AG09319 (cell line): ENCODE data around the gene NAPEPLD.

ENCODE experiments used
- DNase-seq: peaks from one replicate; pipeline ENCODE4 v3.0.0-alpha.2; 2010; ENCODE audit warnings: low read depth; ENCODE audit errors: extremely low read depth
- CTCF ChIP-seq: IDR thresholded peaks from 2 replicates; pipeline ENCODE4 v1.5.1; 2011; ENCODE audit warnings: low read depth, mild to moderate bottlenecking, inconsistent platforms, low read length, moderate library complexity

The NAPEPLD gene

GRCh38 chr7:103140685-103141084, 8.2 kb downstream of the NAPEPLD start:
- no peak for DNase-seq
- TF ChIP-seq CTCF = no peak

GRCh38 chr7:103140061-103140460, 8.8 kb downstream of the NAPEPLD start:
- no peak for TF ChIP-seq CTCF

GRCh38 chr7:103134836-103135554, 13.9 kb downstream of the NAPEPLD start:
- DNase-seq = no peak
- no peak for TF ChIP-seq CTCF

More at GRCh38 chr7:103140061-103140460, 8.8 kb downstream of the NAPEPLD start:
- no peak for DNase-seq

- no peak for DNase-seq
- no peak for TF ChIP-seq CTCF
These were observed 15.8 kb downstream of the NAPEPLD start for GRCh38 chr7:103132995-103133688.

GRCh38 chr7:103130901-103131624, 17.8 kb downstream of the NAPEPLD start:
- DNase-seq = no peak
- TF ChIP-seq CTCF = no peak

- no peak for TF ChIP-seq CTCF
- no peak for DNase-seq
These were observed 19.0 kb downstream of the NAPEPLD start for GRCh38 chr7:103129702-103130549.
